ENCODE results near the gene CLBA1. TPM values are rescaled to one million over a fixed set of nuclear protein-coding genes. Genes with fewer than 3 reads are reported as not detected.

The CLBA1 gene
- total RNA-seq, 2 experiments from 2014 or later = 0.40 to 0.43 TPM

DNA sequence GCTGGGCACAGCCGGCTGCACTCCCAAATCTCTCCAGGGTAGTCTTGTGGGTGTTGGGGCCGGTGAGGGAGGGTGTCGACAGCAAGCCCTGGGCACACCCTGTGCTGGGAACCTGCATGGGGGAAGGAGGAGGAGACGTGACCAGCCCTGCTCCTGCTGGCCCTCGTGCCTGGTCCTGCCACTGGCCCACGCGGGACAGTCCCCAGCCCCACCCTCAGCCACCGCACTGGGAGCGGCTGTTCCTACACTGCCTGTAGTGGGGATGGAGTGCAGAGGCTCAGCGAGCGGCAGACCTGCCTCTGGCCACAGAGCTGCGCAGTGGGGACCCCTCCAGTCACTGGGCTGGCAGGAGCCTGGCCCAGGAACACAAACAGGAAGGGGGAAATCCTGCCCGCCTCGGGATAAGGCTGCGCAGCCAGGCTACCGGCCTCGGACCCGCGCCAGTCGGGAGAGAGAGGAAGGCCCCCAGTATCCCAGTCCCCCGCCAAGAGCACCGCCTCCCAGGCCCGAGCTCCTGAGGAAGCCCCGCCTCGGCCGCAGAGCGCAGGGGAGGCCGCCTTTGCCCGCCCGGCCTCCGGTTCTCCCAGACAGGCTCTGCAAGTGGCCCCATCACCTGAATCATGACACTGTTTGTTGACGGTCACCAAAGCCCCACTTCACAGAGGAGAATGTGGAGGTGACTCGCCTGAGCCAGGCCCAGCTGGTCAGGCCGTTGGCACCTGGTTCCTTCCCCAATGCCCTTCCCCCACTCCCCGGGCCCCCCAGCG is 18.0 kb upstream of the CLBA1 start:
- no peaks in the 10 kb centered on the region for H3K36me3 Mint-ChIP-seq (ENCODE audit: low read depth)
- no peak overlapping the region for H3K27ac Mint-ChIP-seq
- no peaks in the 10 kb centered on the region for H3K9me3 Mint-ChIP-seq
- intact Hi-C loops (cut with micrococcal nuclease) = no loop called here
- CTCF ChIA-PET = interaction anchor here (1.4 kb wide), 1 partner anchor 78 kb away, joined by 3 read pairs; no protein-coding TSS in a partner anchor
- peaks cover 16% of the 10 kb centered on the region for H3K27me3 Mint-ChIP-seq (ENCODE audit: low read depth)
- H3K4me1 Mint-ChIP-seq (ENCODE audit: low read depth) = no peaks in the 10 kb centered on the region
- no peak for DNase-seq
- no peak overlapping the region for H3K4me3 Mint-ChIP-seq

DNA sequence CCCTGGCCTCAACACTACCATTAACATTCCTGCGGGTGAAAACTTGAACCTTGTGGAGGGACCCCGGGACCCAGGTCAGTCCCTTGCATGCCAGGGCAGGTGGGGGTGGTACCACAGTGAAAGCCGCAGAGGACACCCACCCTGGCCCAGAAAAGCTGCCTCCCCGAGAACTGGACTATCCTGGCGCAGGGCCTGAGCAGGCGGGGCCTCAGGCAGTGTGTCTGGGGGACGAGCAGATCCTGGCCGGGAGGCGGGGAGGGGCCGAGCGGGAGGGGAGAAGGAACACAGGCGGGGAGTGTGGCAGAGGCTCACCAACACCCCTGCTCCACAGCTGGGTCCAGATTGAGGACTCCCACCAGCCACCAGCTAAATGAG is 17.4 kb upstream of the CLBA1 start:
- Mint-ChIP-seq H3K27me3 (ENCODE audit: low read depth) (peaks cover 16% of the 10 kb centered on the region), H3K9me3 (no peaks in the 10 kb centered on the region), H3K36me3 (ENCODE audit: low read depth) (no peaks in the 10 kb centered on the region), H3K27ac (no peak overlapping the region), H3K4me1 (ENCODE audit: low read depth) (no peaks in the 10 kb centered on the region), H3K4me3 (no peak overlapping the region)
- no peak for DNase-seq
- intact Hi-C loops (cut with micrococcal nuclease) = no loop called here
- CTCF ChIA-PET = interaction anchor here (1.4 kb wide), 1 partner anchor 77 kb away, joined by 3 read pairs; no protein-coding TSS in a partner anchor

DNA sequence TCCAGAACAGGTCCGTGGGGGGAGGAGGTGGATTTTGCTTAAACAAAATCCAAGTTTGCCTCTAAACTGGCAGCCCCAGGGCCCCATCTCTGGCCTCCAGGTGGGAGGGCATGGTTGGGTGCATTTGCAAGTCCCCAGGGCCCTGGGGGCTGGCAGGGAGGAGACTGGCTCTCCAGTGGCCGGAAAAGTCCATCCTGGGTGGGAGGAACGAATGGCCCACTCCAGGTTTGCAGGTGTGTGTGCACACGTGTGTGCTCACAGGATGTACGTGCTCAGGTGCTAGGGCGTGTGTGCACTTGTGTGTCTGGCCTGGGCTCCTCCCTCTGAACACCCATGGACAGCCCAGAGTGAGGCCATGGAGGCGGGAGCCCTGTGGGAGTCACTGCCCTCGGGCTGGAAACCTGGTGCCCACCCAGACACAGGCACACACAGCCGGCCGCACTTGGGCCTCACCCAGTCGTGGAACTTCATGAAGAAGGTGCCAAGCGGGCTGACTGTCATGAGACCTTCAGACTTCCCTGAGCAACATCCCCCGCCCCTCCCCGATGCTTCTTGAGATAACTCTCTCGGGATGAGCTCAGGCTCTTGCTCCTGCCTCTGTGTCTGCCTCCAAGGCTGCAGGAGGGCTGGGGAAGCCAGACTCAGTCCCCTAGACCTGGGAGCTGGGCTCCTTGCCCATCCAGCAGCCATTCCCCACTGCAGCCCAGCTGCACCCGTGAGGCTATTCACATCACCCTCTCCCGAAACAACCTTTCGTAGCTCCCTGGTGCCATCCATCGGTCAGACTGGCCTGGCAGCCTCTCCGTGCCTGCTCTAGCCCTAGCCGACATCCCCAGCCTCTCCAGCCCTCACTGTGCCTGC is 16.8 kb upstream of the CLBA1 start:
- Mint-ChIP-seq H3K4me1 (ENCODE audit: low read depth) (no peaks in the 10 kb centered on the region), H3K4me3 (no peak overlapping the region), H3K27ac (no peak overlapping the region), H3K36me3 (ENCODE audit: low read depth) (no peaks in the 10 kb centered on the region), H3K27me3 (ENCODE audit: low read depth) (peaks cover 16% of the 10 kb centered on the region), H3K9me3 (no peaks in the 10 kb centered on the region)
- no peak for DNase-seq
- CTCF ChIA-PET = interaction anchor here (1.2 kb wide), 1 partner anchor 78 kb away, joined by 3 read pairs; no protein-coding TSS in a partner anchor
- intact Hi-C loops (cut with micrococcal nuclease) = no loop called here

DNA sequence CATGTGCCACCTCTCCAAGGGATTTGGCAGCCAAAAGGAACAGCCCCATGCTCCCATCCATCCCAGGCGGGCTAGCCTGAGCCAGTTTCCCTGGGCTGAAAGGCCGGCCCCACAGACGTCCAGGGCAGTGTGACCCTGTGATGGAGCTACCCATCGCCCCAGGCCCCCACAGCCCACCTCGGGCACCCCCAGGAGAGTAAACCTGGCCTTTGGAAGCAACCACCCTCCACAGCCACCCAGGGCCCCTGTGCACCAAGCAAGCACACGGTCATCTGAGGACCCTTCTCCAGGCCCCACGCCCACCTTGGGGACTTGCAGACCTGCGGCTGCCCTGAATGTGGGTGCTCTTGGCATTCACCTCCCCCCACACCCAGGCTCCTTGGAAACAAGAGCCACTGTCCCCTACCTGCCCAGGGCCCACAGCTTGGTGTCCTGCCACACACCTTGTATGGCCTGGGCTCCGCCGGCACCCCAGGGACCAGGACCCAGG is 15.8 kb upstream of the CLBA1 start:
- CTCF ChIA-PET = interaction anchor here (0.5 to 1.2 kb wide), 2 partner anchors 77 to 159 kb away, joined by 3 read pairs; no protein-coding TSS in a partner anchor
- intact Hi-C loops (cut with micrococcal nuclease) = no loop called here
- no peak for DNase-seq
- Mint-ChIP-seq H3K9me3 (no peaks in the 10 kb centered on the region), H3K27me3 (ENCODE audit: low read depth) (peaks cover 16% of the 10 kb centered on the region), H3K27ac (no peak overlapping the region), H3K36me3 (ENCODE audit: low read depth) (no peaks in the 10 kb centered on the region), H3K4me3 (no peak overlapping the region), H3K4me1 (ENCODE audit: low read depth) (no peaks in the 10 kb centered on the region)

DNA sequence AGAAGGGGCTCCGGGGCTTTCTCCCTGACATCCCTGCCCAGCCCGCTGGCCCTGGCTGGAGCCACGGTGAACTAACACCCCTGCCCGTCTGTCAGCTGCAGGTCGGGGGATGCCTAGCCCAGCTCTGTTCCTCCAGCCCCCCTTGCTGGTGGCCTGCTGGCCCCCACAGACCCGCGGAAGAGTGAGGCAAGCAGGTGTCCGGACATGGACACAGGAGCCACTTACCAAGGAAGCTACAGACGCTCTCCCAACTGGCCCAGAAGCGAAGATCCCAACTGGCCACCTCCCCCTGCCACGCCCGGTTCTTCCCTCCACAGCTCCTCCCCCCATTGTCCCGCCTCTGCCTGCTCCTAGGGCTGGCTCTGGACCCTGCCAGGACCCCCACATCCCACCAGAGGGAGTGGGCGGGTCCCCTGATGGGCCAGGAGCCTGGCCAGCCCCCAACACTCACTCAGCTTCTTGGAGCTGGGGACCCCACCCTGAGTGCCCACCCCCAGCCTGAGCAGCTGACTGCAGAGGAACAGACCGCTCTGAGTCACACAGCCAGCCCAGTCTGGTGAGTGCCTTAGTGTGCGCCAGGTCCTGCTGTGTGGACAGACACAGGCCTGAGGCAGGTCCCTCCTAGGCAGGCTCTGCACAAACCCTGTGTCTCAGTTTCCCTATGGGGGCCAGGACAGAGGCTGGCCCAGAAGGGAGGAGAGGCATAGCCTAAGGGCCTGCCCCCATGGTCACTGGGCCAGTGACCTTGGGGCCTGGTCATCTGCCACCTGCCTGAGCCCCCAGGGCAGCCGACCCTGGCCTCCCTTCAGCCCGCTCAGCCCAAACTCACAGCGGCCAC is 15.1 kb upstream of the CLBA1 start:
- no peaks in the 10 kb centered on the region for H3K36me3 Mint-ChIP-seq (ENCODE audit: low read depth)
- DNase-seq = no peak
- intact Hi-C loops (cut with micrococcal nuclease) = no loop called here
- no peak overlapping the region for H3K4me3 Mint-ChIP-seq
- CTCF ChIA-PET = interaction anchor here (0.5 to 6.7 kb wide), 3 partner anchors 74 to 158 kb away, joined by 3 to 129 read pairs (median 3); no protein-coding TSS in a partner anchor
- no peak overlapping the region for H3K27ac Mint-ChIP-seq
- no peaks in the 10 kb centered on the region for H3K9me3 Mint-ChIP-seq
- H3K27me3 Mint-ChIP-seq (ENCODE audit: low read depth) = peaks cover 16% of the 10 kb centered on the region
- no peaks in the 10 kb centered on the region for H3K4me1 Mint-ChIP-seq (ENCODE audit: low read depth)

DNA sequence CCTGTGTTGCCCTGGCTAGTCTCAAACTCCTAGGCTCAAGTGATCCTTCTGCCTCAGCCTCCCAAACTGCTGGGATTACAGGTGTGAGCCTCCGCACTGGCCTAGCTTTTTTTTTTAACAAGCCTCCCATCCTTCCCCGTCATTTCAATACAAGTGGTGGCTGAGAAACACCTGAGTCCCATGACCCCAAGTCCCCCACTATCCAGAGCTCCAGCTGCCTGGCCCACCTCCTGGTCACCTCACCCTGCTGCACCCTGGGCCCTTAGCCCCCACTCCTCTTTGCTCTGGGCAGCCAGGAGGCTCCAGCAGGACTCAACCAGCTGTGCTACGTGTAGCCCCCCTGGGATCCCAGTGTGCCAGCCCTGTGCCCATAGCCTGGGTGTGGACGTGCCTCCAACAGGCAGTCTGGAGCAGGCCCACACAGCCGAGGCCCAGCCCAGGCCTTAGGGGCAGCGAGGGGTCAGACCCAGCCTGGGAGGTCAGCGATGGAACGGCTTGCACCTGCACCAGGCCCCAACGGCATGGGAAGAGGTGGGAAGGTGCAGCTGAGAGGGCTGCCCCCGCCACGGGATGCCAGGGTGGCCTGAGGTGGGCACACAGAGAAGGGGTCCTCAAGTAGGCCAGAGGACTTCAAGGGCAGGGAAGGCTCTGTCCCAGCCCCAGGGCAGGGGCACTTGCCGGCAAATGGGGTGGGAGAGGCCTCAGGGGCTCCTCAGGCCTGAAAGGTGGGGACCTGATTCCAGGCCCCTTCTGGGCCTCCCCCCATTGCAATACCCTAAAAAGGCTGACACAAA is 13.9 kb upstream of the CLBA1 start:
- Mint-ChIP-seq H3K36me3 (ENCODE audit: low read depth) (no peaks in the 10 kb centered on the region), H3K4me1 (ENCODE audit: low read depth) (peaks cover 5% of the 10 kb centered on the region)
- intact Hi-C loops (cut with micrococcal nuclease) = no loop called here

DNA sequence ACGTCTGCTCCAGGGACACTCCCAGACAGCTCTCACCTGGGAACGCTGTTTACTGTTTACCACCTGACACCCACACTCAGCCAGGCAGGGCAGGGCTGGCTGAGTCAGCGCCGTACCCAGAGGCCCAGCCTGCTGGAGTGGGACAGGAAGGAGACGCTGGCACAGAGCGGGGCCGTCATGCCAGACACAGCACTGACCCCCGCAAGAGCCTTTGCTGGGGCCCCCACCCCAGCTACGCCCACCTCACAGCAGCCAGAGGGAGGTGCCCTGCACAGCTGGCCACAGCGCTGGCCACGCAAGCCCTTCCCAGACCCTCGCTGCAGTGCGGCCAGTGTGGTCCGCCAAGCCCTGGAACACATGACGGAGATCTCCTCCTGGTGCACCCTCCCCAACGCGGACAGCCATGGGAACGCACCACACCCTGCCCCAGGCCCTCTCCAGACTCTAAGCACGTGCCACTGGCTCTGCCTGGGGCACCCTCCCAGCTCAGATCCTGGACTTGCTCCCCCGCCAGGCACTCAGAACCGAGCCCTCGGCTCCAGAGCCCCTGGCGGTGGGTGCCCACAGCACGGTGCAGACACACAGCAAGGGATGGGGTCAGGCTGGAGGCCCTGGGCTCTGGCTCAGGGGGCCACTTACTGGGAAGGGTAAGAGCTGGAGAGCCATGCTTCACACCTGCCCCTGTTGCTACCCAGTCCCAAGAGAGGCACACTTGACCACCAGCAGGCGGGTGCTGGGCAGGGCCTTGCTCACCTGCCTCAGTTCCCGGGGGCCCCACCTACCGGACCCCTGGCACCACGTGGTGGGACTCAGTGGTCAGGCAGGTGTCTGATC is 13.1 kb upstream of the CLBA1 start:
- H3K36me3 Mint-ChIP-seq (ENCODE audit: low read depth) = no peaks in the 10 kb centered on the region
- intact Hi-C loops (cut with micrococcal nuclease) = no loop called here
- no peaks in the 10 kb centered on the region for H3K9me3 Mint-ChIP-seq
- peaks cover 23% of the 10 kb centered on the region for H3K27me3 Mint-ChIP-seq (ENCODE audit: low read depth)
- no peak for DNase-seq
- H3K4me3 Mint-ChIP-seq = no peak overlapping the region
- no peak overlapping the region for H3K27ac Mint-ChIP-seq
- H3K4me1 Mint-ChIP-seq (ENCODE audit: low read depth) = peaks cover 7% of the 10 kb centered on the region
- CTCF ChIA-PET = interaction anchor here (1.4 to 6.7 kb wide), 2 partner anchors 16 to 72 kb away, joined by 4 to 129 read pairs; no protein-coding TSS in a partner anchor

More for the DNA sequence above, 13.9 kb upstream of the CLBA1 start:
- Mint-ChIP-seq H3K9me3 (no peaks in the 10 kb centered on the region), H3K27ac (no peak overlapping the region), H3K4me3 (no peak overlapping the region), H3K27me3 (ENCODE audit: low read depth) (peaks cover 19% of the 10 kb centered on the region)
- no peak for DNase-seq
- CTCF ChIA-PET = interaction anchor here (6.7 kb wide), 1 partner anchor 73 kb away, joined by 129 read pairs; no protein-coding TSS in a partner anchor

DNA sequence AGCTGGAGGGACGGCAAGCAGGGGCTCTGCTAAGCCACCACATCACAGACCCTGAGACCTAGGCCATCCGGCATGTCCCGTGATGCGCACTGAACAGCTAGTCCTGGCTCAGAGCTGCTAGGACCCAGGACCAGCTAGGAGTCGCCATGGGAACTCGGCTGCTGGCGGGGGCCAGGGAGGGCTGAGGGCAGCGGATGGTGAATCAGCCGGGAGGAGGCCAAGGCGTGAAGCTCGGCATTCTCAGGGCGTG is 12.5 kb upstream of the CLBA1 start:
- Mint-ChIP-seq H3K27me3 (ENCODE audit: low read depth) (peaks cover 23% of the 10 kb centered on the region), H3K36me3 (ENCODE audit: low read depth) (no peaks in the 10 kb centered on the region), H3K4me1 (ENCODE audit: low read depth) (peaks cover 11% of the 10 kb centered on the region), H3K4me3 (no peak overlapping the region), H3K9me3 (no peaks in the 10 kb centered on the region), H3K27ac (no peak overlapping the region)
- no peak for DNase-seq
- CTCF ChIA-PET = interaction anchor here (1.4 to 6.7 kb wide), 2 partner anchors 16 to 71 kb away, joined by 4 to 129 read pairs; no protein-coding TSS in a partner anchor
- intact Hi-C loops (cut with micrococcal nuclease) = no loop called here

DNA sequence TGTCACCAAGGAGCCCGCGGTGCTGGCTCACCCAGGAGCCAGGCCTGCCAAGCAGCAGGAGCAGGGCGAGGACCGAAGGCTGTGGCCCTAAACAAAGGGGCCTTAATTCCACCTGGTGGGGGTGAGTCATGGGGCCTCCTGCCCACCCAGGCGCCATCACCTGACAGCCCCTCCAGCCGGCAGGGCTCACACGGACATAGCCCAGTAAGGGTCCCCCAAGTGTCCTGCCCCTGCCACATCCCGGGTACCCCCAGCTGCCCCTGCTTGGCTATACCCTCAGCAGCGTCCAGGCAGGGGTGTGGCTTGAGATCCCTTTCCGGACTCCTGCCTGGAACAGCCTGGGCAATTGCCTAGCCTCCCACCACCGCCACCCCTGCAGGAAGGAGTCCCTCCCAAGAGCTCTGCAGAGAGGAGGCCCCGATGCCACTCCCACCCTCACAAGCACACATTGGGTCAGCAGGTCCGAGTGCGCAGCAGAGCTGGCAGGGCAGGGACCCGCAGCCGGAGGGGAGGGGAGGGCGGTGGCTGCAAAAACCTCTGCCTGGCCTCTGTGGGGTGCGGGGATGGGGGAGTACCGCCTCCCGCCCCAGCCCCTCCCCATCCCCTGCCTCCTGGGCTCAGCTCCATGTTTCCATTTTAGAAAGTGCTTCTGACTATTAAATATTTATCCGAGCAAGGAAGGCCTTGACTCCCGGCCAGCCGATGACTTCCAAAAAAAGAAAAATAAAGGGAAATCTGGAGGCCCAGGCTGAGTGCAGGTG is 12.0 kb upstream of the CLBA1 start:
- Mint-ChIP-seq H3K9me3 (no peaks in the 10 kb centered on the region), H3K36me3 (ENCODE audit: low read depth) (no peaks in the 10 kb centered on the region), H3K27me3 (ENCODE audit: low read depth) (peaks cover 18% of the 10 kb centered on the region), H3K4me3 (no peak overlapping the region), H3K4me1 (ENCODE audit: low read depth) (peaks cover 11% of the 10 kb centered on the region), H3K27ac (no peak overlapping the region)
- intact Hi-C loops (cut with micrococcal nuclease) = no loop called here
- CTCF ChIA-PET = interaction anchor here (0.6 to 6.7 kb wide), 6 partner anchors 17 to 71 kb away, joined by 3 to 129 read pairs (median 4); partner anchors contain the start of gene CDCA4
- DNase-seq = no peak

DNA sequence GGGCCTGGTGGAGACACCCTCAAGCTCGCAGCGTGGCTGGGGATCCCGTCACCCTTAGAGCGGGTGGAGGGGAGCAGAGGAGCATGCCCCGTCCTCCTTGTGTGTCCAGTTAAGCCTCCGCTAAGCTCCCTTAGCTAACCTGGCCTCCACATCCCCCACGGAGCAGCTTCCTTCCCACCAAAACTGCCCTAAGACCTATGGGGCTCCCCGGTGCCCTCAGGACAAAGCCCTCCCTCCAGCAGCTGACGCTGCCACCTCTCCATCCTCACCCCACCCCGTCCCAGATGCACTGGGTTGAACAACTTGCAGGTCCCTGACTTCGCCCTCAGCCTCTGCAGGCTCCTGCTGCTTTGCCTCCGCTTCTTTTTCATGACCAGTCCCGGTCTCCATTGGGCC is 11.4 kb upstream of the CLBA1 start:
- Mint-ChIP-seq H3K27me3 (ENCODE audit: low read depth) (peaks cover 18% of the 10 kb centered on the region), H3K4me3 (no peak overlapping the region), H3K36me3 (ENCODE audit: low read depth) (no peaks in the 10 kb centered on the region), H3K9me3 (no peaks in the 10 kb centered on the region), H3K27ac (no peak overlapping the region), H3K4me1 (ENCODE audit: low read depth) (peaks cover 11% of the 10 kb centered on the region)
- DNase-seq = no peak
- CTCF ChIA-PET = interaction anchor here (0.9 to 6.7 kb wide), 8 partner anchors 18 to 113 kb away, joined by 3 to 129 read pairs (median 4); partner anchors contain the start of gene CDCA4
- intact Hi-C loops (cut with micrococcal nuclease) = no loop called here

Data from activated naive CD4-positive, alpha-beta T cell treated with anti-CD3 and anti-CD28 coated beads for 36 hours (primary cell).